LNCAP (cell line): Measurements from ENCODE around the gene PCBP4.

ENCODE experiments used
- CTCF ChIP-seq: fragments of 450-650 bp; IDR thresholded peaks from 2 replicates; pipeline ENCODE4 v1.5.1; 2017; ENCODE audit warnings: mild to moderate bottlenecking

The PCBP4 gene

GRCh38 chr3:51929420-51930003 lies 37.7 kb downstream of the PCBP4 start:
- TF ChIP-seq CTCF = no peak

DNA sequence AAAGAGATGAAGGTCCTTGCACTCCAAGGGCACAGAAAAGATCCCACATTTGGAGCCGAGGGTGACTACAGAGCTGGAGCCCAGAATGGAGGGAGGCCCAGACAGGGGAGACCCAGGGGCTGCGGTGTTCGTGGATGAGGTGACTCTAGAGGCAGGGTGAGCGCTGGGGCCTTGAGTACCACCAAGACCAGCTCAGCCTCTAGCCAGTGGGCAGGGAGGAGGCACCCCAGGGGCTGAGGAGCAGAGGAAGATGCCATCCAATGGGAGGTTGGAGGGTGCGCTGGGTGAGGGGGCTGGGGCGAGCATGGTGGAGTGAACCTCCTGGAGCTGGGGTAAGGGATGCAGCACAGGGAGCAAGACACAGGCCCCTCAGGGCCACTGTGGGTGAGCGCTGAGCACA lies 38.8 kb downstream of the PCBP4 start:
- TF ChIP-seq CTCF = no peak

- TF ChIP-seq CTCF = no peak
Observed at GRCh38 chr3:51927061-51927977, 39.9 kb downstream of the PCBP4 start.

DNA sequence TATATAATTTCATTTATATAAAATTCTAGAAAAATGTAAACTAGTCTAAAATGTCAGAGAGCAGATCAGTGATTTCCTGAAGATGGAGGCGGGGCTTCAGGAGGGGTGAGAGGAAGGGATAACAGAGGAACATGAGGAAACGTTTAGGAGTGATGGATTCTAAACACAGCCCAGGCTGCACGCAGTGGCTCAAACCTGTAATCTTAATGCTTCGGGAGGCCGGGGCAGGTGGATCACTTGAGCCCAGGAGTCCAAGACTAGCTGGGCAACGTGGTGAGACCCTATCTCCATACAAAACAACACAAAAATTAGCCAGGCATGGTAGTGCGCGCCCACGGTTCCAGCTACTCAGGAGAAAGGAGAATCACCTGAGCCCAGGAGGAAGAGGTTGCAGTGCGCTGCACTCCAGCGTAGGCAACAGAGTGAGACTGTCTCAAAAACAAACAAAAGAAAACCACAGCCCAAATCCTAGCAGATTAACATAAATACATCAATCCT lies 46.1 kb downstream of the PCBP4 start:
- no peak for TF ChIP-seq CTCF

- no peak for TF ChIP-seq CTCF
Observed at GRCh38 chr3:51916418-51916817, 50.8 kb downstream of the PCBP4 start.

- TF ChIP-seq CTCF = no peak
Observed at GRCh38 chr3:51908026-51908425, 59.2 kb downstream of the PCBP4 start.
